Measurements from ENCODE around the gene SV2C.

GRCh38 chr5:76240336-76240735 lies 157.2 kb downstream of the SV2C start:
- no peak for TF ChIP-seq EZH2 (optimal IDR thresholded peaks at IDR 0.05; ENCODE audit: low read depth, low read length)
- no peak for TF ChIP-seq CTCF (IDR thresholded peaks at IDR 0.05; ENCODE audit: low read length)
